ENCODE measurements around the gene PRCD.
"Not testable (repeated sequence)": the region's sequence is repeated elsewhere in the genome, so short reads cannot be mapped to it uniquely, and the experiment has no call there.

Gene PRCD

DNA sequence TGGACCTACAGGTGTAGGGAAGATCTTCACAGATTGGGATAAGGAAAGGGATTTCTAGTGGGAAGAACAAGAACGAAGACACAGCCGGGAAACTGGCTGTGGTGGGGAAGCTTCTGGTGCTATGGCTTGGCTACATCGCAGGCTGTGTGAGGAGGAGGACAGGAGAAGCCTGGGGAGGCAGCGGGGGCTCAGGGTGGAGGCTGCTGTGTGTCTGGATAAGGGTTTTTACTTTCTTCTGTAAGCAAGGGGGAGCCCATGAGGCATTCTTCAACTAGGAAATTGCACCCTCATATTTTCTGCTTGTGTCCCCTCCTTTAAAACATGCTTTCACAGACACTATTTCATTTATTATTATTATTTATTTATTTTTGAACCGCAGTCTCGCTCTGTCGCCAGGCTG, 35.7 kb upstream of the PRCD start:
- no peak for DNase-seq (ENCODE audit: low spot score)

DNA sequence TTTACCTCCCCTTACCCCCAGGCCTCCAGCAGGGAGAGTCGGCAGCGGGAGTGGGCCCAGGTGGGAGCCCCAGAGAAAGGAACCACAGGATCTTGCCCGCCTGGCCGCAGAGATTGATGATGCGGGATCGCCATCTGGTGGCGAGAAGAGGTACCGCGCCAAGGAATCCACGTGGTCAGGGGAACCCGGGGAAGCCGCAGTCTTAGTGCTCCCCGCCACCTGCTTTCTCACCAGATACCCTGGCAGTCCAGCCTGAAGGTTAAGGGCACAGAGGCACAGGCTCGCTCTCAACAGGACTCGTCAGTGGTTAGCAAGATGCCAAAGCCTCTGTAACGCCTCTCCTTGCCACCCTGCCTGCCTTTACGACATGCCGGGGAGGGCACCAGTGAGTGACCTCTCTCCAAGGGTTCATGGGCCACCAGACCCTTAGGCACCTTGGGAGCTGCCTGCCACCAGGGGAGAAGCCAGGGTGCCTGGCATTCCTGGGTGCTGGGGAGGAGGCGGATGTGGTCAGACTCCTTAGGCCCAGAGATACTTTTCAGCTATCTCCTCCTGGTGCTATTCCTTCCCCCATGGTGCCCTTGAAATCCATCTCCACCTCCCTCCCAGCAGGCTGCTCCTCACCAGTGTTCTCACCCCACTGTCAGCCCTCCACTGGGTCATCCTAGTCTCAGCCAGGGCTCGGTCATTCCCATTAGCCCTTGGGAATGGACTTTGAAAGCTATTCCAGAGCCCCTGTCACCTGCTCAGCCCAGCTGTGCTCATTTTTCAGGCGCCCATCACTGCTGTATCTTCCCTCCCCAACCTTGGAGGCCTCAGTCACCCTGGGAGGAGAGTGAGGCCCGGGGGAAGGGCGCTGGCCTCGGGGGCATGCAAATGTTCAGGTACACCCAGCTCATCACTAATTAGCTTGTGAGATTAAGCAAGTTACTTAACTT, 33.2 kb upstream of the PRCD start:
- peak; percentile 70 for DNase-seq (ENCODE audit: low spot score)

DNA sequence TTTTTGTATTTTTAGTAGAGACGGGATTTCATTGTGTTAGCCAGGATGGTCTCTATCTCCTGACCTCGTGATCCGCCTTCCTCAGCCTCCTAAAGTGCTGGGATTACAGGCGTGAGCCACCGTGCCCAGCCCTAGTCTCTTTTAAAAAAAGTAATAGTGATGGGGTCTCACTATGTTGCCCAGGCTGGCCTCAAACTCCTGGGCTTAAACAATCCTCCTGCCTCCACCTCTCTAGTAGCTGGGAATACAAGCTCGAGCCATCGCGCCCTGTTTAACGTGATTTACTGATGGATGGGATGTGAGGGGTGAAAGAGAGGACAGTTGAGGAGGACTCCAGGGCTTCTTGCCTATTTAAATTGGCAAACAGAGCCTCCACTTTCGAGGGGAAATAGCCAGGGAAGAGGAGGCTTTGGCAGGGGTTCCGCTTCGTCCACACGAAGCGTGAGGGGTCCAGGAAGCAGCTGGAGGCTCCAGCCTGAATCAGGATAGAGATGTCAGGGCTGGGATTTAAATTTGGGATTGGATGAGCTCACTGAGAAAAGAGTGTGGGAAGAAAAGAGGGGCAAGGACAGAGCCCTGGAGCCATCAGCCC, 31.3 kb upstream of the PRCD start:
- DNase-seq (ENCODE audit: low spot score), result not testable (repeated sequence)

DNA sequence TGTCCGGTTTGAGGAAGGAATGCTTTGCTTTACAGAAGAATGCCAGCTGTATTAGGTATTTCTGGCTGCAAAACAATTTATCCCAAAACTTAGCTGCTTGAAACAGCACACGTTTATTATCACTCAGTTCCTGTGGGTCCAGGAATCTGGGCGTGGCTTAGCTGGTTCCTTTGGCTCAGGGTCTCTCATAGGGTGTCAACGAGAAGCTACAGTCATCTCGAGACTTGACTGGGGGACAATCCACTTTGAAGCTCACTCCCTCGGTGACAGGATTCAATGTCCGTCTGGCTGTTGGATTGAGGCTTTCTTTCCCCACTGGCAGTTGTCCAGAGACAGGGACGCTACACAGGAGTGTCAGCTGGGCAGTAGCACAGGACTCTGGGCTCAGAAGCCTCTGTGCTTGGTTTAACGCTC, 29.0 kb upstream of the PRCD start:
- DNase-seq (ENCODE audit: low spot score), result no peak

DNA sequence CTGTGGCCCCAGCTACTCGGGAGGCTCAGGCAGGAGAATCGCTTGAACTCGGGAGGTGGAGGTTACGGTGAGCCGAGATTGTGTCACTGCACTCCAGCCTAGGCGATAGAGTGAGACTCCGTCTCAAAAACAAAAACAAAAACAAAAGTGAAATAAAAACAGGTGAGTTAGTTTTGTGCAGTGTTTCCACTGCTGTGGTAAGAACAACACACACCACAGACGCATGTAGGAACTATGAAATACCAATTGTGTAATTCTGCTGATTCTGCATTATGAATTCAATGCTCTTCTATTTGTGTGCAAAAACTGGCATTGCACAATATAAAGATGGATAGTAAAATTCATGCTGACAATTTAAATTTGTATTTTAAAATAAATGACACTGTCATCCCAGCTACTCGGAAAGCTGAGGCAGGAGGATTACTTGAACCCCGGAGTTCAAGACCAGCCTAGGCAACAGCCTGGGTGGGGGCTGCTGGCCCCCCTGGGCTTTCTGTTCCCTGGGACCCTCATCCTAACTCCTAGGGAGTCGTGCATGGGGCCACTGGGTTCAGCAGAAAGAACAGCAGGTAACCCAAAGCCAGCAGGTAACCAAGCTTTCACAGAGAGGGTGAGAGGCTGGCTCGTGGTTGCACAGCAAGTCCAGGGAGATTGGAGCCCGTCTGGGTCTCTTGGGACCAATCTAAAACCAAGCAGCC, 28.0 kb upstream of the PRCD start:
- no peak for DNase-seq (ENCODE audit: low spot score)

DNA sequence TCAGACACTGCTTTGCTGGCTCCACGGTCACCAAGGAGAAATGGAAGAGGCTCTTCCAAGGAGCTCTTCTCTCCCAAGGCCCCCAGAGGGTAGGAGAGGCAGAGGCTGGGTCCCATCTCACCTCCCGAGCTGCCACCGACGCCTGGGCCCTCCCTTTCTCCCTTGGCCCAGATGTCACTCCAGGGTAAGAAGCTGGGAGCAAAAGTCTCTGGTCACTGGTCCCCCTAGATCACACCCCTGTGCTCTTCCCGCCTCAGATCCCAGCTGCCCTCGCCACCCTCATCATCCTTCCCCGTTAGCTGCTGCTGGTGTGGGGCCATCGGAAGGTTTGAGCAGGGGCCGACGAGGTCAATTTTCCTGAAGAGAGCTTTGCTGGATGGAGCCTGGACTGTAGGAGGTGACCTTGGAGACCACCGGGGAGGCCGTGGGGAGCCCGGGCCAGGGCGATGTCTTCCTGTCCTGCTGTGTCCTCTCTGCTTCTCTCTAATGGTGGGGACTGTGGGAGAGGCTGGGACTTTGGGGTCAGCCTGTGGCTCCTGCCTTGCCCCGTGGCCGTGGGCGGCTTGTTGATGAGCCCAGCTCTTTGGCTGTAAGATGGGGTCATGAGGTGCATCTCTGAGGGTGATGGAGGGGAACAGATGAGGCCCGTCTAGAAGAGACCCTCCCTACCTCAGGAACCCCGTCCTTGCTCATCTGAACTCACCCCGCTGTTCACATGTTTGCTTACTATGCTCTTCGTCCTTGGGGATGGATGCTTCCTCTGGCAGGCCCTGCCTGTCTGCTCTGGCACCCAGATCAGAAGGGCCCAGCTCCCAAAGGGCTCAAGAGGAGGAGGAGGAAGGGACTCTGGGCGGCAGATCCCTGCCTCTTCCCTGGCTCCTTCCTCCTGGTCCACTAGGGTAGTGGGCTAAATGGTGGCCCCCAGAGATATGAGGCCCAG, 27.2 kb upstream of the PRCD start:
- DNase-seq (ENCODE audit: low spot score), result no peak

DNA sequence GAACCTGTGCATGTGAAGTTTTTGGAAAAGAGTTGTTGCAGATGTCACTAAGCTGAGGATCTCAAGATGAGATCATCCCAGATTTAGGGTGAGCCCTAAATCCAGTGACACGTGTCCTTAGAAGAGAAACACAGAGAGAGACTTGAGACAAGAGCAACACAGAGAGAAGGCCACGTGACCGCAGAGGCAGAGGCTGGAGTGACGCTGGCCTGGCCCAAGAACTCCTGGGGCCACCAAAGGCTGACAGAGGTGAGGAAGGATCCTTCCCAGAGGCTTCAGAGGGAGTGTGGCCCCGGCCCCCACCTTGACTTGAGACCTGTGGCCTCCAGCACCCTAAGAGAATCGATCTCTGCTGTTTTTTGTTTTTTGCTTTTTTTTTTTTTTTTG, 26.5 kb upstream of the PRCD start:
- DNase-seq (ENCODE audit: low spot score), result no peak

DNA sequence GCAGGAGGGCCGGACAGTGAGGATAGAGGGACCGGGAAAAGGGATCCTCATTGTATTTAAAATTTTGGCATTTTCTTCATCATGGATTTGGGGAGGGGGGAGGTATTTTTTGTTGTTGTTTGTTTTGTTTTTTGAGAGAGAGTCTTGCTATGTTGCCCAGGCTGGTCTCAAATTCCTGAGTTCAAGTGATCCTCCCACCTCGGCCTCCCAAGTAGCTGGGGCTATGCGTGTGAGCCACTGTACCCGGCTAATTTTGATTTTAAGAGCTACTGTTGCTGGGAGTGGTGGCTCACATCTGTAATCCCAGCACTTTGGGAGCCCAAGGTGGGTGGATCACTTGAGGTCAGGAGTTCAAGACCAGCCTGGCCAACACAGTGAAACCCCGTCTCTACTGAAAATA, 25.5 kb upstream of the PRCD start:
- not testable (repeated sequence) for DNase-seq (ENCODE audit: low spot score)

DNA sequence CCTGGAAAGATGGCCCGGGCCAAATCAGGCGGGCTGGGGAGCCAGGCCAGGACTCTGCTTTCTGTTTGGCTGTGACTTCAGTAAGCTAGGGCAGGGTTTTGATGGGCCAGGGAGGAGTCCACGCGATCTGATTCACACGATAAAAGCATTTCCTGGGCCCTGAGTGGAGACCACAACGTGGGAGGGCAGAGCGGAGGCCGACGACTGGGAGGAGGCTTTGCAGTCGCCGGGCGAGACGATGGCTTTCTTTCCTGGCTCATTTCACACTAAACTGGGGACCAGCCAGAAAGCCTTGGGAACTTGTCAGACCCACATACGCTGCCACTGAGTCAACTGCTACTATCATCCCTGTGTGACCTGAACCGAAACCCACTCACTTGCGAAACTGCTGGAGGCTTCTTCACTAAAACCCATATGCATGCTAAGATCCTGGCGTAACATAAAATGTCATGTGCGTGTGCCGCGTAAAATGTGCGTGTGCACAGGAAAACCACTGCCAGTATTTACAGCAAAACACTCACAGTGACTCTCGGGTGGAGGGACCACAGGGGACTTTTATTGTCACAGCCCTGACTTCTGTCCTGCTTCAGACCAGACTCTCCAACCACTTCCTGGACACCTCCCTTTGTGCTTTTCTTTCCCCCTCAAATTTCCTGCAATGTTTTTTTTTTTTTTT, 24.4 kb upstream of the PRCD start:
- peak; percentile 77 for DNase-seq (ENCODE audit: low spot score)

DNA sequence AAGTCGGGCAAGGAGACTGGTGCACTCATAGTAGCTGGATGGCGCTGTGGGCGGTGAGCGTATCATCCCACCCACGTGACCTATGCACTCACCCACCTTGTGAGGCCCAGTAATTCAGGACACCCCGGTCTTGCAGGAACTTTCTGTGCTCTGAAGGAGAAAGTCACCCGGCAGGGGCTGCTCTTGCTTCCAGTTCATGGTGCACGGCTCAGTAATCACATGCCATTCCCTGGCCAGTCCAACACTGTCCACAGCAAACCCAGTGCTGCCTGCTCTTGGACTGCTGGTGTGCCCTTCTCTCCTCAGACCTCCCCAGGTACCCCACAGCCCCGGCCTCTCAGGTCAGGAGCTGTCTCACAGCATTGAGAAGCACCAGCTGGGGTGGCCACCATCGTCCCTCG, 22.2 kb upstream of the PRCD start:
- DNase-seq (ENCODE audit: low spot score), result peak; percentile 74

DNA sequence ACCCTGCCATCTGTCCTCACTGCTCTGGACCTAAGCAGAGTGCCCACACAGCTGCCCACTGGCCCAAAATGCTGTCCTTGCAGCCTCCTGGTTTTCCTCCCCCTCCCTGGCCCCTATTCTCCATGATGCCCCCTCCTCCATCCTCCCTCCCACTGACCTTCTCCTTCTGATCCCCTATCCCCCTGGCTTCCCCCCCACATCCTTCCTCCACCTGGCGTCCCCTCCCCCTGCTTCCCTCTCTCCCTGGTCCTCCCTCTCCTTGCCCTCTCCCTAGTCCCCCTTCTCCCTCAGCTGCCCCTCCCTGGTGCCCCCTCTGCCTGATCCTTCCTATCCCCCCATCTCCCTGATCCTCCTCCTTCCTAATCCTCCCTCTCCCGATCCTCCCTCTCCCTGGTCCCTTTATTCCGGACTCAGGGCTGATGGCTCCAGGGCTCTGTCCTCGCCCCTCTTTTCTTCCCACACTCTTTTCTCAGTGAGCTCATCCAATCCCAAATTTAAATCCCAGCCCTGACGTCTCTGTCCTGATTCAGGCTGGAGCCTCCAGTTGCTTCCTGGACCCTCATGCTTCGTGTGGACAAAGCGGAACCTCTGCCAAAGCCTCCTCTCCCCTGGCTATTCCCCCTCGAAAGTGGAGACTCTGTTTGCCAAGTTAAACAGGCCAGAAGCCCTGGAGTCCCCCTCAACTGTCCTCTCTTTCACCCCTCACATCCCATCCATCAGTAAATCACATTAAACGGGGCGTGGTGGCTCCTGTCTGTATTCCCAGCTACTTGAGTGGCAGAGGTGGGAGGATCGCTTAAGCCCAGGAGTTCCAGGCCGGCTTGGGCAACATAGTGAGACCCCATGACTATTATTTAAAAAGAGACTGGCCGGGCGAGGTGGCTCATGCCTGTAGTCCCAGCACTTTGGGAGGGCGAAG, 20.5 kb upstream of the PRCD start:
- DNase-seq (ENCODE audit: low spot score), result no peak

DNA sequence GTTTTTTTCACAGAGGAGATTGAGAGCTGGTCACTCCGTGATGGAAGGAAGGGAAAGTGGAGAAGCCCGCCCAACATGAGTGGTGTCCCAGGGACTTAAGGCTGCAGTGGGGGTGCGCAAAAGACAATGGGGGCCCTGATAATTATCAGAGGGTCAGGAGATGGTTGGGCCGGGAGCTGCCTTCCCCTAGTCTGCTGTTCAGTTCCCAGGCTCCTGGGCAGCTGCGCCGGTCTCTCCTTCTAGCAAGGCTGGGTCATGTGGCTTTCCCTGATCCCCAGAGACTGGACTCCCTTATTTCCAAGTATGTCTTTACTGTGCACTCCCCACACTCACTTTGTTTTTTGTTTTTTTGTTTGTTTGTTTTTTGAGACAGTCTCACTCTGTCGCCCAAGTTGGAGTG, 18.6 kb upstream of the PRCD start:
- no peak for DNase-seq (ENCODE audit: low spot score)

DNA sequence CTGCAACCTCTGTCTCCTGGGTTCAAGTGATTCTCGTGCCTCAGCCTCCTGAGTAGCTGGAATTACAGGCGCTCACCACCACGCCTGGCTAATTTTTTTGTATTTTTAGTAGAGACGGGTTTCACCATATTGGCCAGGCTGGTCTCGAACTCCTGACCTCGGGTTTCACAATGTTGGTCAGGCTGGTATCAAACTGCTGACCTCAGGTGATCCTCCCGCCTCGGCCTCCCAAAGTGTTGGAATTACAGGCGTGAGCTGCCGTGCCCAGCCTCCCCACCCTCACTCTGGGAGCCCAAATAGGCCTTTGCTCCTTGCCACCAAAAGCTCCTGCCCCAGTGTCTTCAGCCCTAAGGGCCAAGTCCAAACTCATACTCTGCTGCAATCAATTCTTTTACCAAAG, 18.2 kb upstream of the PRCD start:
- DNase-seq (ENCODE audit: low spot score), result not testable (repeated sequence)

DNA sequence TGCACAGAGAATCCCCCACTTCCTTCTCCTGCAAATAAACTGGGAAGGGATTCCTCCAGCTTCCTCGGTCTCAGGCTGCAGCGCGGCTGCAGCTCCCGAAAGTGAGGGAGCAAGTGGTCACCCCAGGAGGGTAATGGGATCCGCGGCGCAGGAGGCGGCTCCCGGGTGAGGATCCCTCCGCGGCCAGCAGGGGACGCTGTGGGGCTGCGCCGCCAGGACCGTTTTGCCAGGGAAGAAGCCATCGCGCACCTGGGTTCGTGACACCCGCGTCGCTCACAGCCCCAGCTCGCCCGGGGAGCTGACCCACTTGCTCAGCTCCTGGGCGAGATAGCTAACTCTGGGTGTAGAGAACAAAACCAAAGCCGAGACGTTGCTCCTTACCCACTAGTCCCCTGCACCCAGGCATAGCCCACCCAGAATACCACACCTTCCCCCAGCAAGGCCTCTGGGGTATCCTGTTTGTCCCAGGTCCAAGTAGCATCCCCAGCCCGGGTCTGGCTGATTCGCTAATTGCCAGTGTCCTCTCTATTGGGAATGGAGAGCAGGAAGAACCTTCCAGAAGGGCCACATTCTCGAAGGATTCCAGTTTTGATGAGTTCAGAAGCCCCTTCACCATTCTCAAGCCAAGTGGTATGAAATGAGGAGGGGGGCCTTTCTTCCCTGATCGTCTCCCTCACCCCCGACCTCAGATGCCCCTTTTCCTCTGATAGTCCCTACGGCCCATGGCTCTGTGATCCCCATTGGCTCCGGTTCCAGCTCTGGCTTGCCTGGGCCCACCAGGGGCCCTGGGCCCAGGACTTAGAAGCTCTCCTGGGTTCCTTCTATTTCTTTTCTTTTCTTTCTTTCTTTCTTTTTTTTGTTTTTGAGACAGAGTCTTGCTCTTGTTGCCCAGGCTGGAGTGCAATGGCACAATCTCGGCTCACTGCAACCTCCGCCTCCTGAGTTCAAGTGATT, 16.5 kb upstream of the PRCD start:
- peak; percentile 66 for DNase-seq (ENCODE audit: low spot score)

DNA sequence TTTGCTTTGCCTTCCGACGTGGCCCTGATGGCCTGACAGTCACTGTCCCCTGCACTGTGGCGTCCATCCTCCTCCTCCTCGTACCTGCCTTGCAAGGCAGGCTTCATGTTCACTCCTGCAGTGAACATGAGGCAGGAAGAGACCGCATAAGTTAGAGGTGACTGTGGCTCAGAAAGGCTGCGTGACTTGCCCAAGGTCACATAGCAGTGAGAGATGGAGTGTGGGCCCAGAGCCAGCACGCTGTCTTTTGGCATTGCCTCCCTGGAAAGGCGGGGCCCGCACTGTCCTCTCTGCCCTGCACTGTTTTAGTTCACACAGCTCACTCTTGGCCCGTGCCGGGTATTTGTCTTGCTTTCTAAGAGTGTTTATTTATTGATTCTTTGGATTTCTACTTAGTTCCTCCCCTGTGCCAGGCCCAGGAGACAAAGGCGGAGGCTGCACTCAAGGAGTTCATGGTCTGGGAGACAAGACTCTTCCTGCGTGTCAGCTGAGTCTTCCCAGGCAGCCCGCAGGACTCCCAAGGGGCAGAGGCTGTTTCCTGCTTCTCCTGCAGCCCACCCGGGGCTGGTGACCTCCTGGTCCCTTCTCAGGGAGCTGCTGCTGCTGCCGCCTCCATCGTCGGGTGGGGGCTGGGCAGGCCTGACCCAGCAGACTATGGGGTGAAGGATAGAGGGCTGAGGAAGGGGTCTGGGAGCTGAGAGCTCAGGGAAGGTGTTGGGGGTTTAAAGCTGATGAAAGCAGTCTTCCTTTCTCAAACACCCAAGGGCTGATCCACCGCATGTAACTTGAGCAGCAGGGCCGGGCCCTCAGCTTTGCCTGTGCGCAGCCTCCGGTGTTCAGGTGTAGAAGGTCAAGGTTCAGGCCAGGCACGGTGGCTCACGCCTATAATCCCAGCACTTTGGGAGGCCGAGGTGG, 15.0 kb upstream of the PRCD start:
- peak; percentile 37 for DNase-seq (ENCODE audit: low spot score)

DNA sequence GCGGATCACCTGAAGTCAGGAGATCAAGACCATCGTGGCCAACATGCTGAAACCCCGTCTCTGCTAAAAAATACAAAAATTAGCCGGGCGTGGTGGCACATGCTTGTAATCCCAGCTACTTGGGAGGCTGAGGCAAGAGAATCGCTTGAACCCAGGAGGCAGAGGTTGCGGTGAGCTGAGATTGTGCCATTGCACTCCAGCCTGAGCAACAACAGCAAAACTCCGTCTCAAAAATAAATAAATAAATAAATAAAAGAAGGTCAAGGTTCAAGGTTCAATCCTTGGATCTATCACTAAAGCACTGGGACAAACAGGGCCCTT, 14.4 kb upstream of the PRCD start:
- not testable (repeated sequence) for DNase-seq (ENCODE audit: low spot score)

DNA sequence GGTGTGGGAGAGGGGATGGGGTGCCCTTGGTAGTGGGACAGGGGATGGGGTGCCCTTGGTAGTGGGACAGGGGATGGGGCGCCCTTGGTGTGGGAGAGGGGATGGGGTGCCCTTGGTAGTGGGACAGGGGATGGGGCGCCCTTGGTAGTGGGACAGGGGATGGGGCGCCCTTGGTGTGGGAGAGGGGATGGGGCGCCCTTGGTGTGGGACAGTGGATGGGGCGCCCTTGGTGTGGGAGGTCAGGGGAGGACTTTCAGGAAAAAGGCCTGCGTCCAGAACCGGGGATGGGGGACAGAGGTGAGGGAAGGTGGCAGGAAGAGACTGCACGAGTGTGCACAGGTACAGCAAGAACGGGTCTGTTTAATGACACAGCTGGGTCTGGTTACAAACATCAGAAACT, 12.8 kb upstream of the PRCD start:
- not testable (repeated sequence) for DNase-seq (ENCODE audit: low spot score)
